ENCODE measurements around the gene RPL13.

The RPL13 gene

GRCh38 chr16:89536371-89536770 is 24.1 kb upstream of the RPL13 start:
- TF ChIP-seq CTCF (IDR thresholded peaks at IDR 0.05; ENCODE audit: low read depth, low read length): no peak
- no peak for DNase-seq (ENCODE audit: low read depth in 2 of 2)
- H3K4me3 ChIP-seq (replicated peaks in 1 of 2; ENCODE audit: low read depth in 2 of 2, low read length in 2 of 2): no peak overlapping the region

- no peak overlapping the region for H3K4me3 ChIP-seq (replicated peaks in 1 of 2; ENCODE audit: low read depth in 2 of 2, low read length in 2 of 2)
- DNase-seq (ENCODE audit: low read depth in 2 of 2): no peak
- TF ChIP-seq CTCF (IDR thresholded peaks at IDR 0.05; ENCODE audit: low read depth, low read length): no peak
These were observed 23.5 kb upstream of the RPL13 start for GRCh38 chr16:89536886-89537548.

- no peak for TF ChIP-seq CTCF (IDR thresholded peaks at IDR 0.05; ENCODE audit: low read depth, low read length)
- no peak for DNase-seq (ENCODE audit: low read depth in 2 of 2)
- no peak overlapping the region for H3K4me3 ChIP-seq (replicated peaks in 1 of 2; ENCODE audit: low read depth in 2 of 2, low read length in 2 of 2)
These were observed 22.9 kb upstream of the RPL13 start for GRCh38 chr16:89537549-89537925.

DNA sequence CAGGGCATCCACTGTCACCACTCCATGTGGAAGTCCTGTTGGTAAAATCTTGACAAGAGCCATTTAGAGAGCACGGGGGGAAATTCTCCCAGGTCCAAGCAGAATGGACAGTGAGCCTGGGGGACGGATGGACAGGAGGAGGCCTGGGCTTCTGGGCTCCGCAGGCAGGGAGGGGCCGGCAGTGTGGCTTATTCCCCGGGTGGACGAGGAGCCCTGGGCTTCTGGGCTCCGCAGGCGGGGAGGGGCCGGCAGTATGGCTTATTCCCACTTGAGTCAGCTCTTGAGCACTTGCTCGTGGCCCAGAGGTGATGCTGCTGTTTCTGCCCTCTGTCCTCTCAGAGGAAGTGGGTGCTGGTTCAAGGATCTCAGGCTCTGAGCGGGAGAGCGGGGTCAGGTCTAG is 22.2 kb upstream of the RPL13 start:
- no peak overlapping the region for H3K4me3 ChIP-seq (replicated peaks in 1 of 2; ENCODE audit: low read depth in 2 of 2, low read length in 2 of 2)
- DNase-seq (ENCODE audit: low read depth in 2 of 2): no peak
- no peak for TF ChIP-seq CTCF (IDR thresholded peaks at IDR 0.05; ENCODE audit: low read depth, low read length)

DNA sequence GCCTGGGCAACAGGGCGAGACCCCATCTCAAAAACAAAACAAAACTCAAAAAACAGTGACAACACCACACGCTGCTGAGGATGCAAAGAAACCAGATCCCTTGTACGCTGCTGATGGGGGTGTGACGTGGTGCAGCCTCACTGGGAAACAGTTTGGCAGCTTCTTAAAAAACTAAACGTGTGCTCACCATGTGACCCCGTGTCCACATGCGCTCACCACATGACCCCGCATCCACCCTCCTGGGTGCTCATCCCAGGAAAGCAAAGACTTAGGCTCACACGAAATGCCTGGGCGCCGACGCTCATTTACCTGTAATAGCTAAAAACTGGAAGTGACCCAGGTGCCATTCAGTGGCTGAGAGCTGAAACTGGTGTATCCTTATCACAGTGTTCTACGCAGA is 19.9 kb upstream of the RPL13 start:
- H3K4me3 ChIP-seq (replicated peaks in 1 of 2; ENCODE audit: low read depth in 2 of 2, low read length in 2 of 2): no peak overlapping the region
- DNase-seq (ENCODE audit: low read depth in 2 of 2): no peak
- TF ChIP-seq CTCF (IDR thresholded peaks at IDR 0.05; ENCODE audit: low read depth, low read length): no peak

DNA sequence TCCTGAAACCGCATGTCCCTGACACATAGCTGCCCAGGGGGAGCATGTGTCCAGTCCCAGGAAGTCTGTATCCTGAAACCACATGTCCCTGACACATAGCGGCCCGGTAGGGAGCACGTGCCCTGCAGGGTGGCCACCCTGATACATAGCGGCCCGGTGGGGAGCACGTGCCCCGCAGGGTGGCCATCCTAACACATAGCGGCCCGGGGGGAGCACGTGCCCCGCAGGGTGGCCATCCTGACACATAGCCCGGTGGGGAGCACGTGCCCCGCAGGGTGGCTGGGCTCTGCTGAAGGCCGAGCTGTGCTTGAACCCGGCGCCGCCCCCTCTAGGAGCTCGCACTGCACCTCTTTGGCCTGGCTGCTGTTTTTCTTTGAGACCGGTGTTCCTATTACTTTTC is 18.7 kb upstream of the RPL13 start:
- no peak for DNase-seq (ENCODE audit: low read depth in 2 of 2)
- H3K4me3 ChIP-seq (replicated peaks in 1 of 2; ENCODE audit: low read depth in 2 of 2, low read length in 2 of 2): no peak overlapping the region
- TF ChIP-seq CTCF (IDR thresholded peaks at IDR 0.05; ENCODE audit: low read depth, low read length): no peak

- DNase-seq (ENCODE audit: low read depth in 2 of 2): no peak
- no peak for TF ChIP-seq CTCF (IDR thresholded peaks at IDR 0.05; ENCODE audit: low read depth, low read length)
- no peak overlapping the region for H3K4me3 ChIP-seq (replicated peaks in 1 of 2; ENCODE audit: low read depth in 2 of 2, low read length in 2 of 2)
These were observed 16.4 kb upstream of the RPL13 start for GRCh38 chr16:89544113-89544512.

Measured in cardiac fibroblast (primary cell).